Left ventricle myocardium inferior (tissue), 1 donor: ENCODE data around the gene IFT122. TPM values are rescaled to one million over a fixed set of nuclear protein-coding genes. Genes with fewer than 3 reads are reported as not detected.

ENCODE experiments used
- DNase-seq: peaks from one replicate; pipeline ENCODE4 v3.0.0-alpha.2; 2020
- H3K27ac ChIP-seq: fragments of 200-600 bp; replicated peaks from 2 replicates; pipeline ENCODE4 v1.8.0; 2021
- H3K27me3 ChIP-seq: fragments of 200-600 bp; 2 replicates; pipeline ENCODE4 v1.8.0; 2021; ENCODE audit warnings: low read depth
- H3K36me3 ChIP-seq: fragments of 200-600 bp; 2 replicates; pipeline ENCODE4 v1.8.0; 2021
- H3K4me1 ChIP-seq: fragments of 200-600 bp; 2 replicates; pipeline ENCODE4 v1.8.0; 2021
- H3K4me3 ChIP-seq: fragments of 200-600 bp; 2 replicates; pipeline ENCODE4 v1.8.0; 2021; ENCODE audit warnings: mild to moderate bottlenecking, moderate library complexity
- H3K9me3 ChIP-seq: fragments of 200-600 bp; replicated peaks from 2 replicates; pipeline ENCODE4 v1.8.0; 2021
- intact Hi-C: fragments of 100-400 bp; cut with micrococcal nuclease; formaldehyde crosslinking; loops from one replicate; pipeline ENCODE4 v1.11.0; 2022
- total RNA-seq: library from RNA; stranded (reverse); fragmentation: NEBNext Ultra II Directional; extraction: Animal tissue kit (Norgen Biotek cat#: 25700); gene quantifications from one replicate; pipeline ENCODE4 v1.2.1, GENCODE V29; 2021
- TF ChIP-seq, protein P1 (sequence below): fragments of 200-600 bp; IDR thresholded peaks from 2 replicates; pipeline ENCODE4 v1.8.0; 2021; ENCODE audit warnings: antibody characterized with exemption, mild to moderate bottlenecking, borderline replicate concordance
- donor health status: DM: no; HTN: yes; CAD: no; lungs with severe emphysema.

The IFT122 gene
- total RNA-seq, 1 donor from 2014 or later = 16.5 TPM

DNA sequence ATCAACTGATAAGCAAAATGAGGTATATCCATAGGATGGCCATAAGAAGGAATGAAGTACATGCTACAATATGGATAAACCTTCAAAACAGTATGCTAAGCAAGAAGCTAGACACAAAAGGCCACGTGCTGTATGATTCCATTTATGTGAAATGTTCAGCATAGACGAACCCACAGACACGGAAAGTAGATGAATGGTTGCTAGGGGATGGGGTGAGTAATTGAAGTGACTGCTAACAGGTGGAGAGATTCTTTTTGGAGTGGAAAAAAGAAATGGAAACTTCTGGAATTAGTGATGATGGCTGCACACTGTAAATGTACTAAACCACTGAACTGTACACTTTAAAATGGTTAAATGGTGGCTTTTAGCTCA lies 11.0 kb upstream of the IFT122 start:
- Histone ChIP-seq H3K4me3 (peak overlapping the region; percentile 75), H3K9me3 (no peaks in the 10 kb centered on the region), H3K27ac (peak overlapping the region; percentile 73), H3K36me3 (peaks cover 43% of the 10 kb centered on the region), H3K27me3 (no peaks in the 10 kb centered on the region), H3K4me1 (peaks cover 22% of the 10 kb centered on the region)
- intact Hi-C loops = no loop called here
- DNase-seq = no peak
- TF ChIP-seq, protein P1, sequence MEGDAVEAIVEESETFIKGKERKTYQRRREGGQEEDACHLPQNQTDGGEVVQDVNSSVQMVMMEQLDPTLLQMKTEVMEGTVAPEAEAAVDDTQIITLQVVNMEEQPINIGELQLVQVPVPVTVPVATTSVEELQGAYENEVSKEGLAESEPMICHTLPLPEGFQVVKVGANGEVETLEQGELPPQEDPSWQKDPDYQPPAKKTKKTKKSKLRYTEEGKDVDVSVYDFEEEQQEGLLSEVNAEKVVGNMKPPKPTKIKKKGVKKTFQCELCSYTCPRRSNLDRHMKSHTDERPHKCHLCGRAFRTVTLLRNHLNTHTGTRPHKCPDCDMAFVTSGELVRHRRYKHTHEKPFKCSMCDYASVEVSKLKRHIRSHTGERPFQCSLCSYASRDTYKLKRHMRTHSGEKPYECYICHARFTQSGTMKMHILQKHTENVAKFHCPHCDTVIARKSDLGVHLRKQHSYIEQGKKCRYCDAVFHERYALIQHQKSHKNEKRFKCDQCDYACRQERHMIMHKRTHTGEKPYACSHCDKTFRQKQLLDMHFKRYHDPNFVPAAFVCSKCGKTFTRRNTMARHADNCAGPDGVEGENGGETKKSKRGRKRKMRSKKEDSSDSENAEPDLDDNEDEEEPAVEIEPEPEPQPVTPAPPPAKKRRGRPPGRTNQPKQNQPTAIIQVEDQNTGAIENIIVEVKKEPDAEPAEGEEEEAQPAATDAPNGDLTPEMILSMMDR = no peak

- peaks cover 27% of the 10 kb centered on the region for H3K4me1 ChIP-seq
- H3K27me3 ChIP-seq = no peaks in the 10 kb centered on the region
- no peak overlapping the region for H3K4me3 ChIP-seq
- TF ChIP-seq, protein P1 = no peak
- peaks cover 48% of the 10 kb centered on the region for H3K36me3 ChIP-seq
- no peak overlapping the region for H3K27ac ChIP-seq
- DNase-seq = no peak
- intact Hi-C loops = no loop called here
- H3K9me3 ChIP-seq = no peaks in the 10 kb centered on the region
These were observed 10.4 kb upstream of the IFT122 start for GRCh38 chr3:129429602-129430001.

DNA sequence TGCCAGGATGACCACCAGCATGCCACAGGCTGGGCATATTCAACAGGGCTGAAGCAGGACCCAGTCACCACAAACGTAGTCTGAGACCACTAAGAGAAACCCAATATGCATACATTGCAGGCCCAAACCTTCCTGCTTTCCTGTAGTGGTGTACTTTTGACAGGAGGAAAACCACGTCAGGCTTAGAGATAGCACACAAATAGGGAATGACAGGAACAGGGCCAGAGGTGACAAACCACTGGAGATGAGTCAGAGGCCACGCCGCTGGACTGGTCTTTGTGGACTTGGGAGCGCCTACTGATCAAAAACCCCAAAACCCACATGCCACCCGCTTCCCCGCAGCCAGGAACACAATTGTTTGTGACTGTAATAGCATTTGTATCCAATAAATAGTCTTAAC lies 8.0 kb upstream of the IFT122 start:
- Histone ChIP-seq H3K9me3 (no peaks in the 10 kb centered on the region), H3K4me1 (peaks cover 50% of the 10 kb centered on the region), H3K4me3 (no peak overlapping the region), H3K36me3 (peaks cover 71% of the 10 kb centered on the region), H3K27ac (no peak overlapping the region), H3K27me3 (no peaks in the 10 kb centered on the region)
- intact Hi-C loops = no loop called here
- DNase-seq = no peak
- TF ChIP-seq, protein P1 = no peak

DNA sequence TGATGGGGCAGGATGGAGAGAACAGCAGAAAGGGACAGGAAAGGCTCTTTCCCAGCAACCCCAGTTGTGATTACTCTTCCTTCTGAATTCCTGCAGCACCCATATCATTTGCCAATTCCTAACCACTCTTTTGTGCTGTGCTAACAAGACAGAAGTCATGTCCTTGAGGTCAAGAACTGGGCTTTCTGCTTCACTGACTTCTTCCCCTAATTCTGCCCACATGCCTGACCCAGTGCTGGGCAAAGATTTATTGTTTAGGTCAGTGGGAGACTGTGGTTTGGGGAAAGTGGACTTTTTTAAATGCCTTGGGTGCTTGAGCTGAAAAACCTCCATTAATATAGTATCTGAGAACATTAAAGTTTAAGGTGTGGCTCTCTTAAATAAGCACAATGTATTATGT lies 7.4 kb upstream of the IFT122 start:
- peaks cover 78% of the 10 kb centered on the region for H3K36me3 ChIP-seq
- H3K27me3 ChIP-seq = no peaks in the 10 kb centered on the region
- intact Hi-C loops = no loop called here
- H3K4me3 ChIP-seq = no peak overlapping the region
- no peaks in the 10 kb centered on the region for H3K9me3 ChIP-seq
- TF ChIP-seq, protein P1 = no peak
- no peak for DNase-seq
- H3K27ac ChIP-seq = no peak overlapping the region
- H3K4me1 ChIP-seq = peaks cover 56% of the 10 kb centered on the region

GRCh38 chr3:129433565-129433964 lies 6.5 kb upstream of the IFT122 start:
- intact Hi-C loops = no loop called here
- Histone ChIP-seq H3K4me3 (no peak overlapping the region), H3K27me3 (no peaks in the 10 kb centered on the region), H3K9me3 (no peaks in the 10 kb centered on the region), H3K4me1 (peaks cover 57% of the 10 kb centered on the region), H3K27ac (no peak overlapping the region), H3K36me3 (peaks cover 82% of the 10 kb centered on the region)
- TF ChIP-seq, protein P1 = no peak
- DNase-seq = no peak

GRCh38 chr3:129434140-129434539 lies 5.9 kb upstream of the IFT122 start:
- H3K9me3 ChIP-seq = no peaks in the 10 kb centered on the region
- no peak for DNase-seq
- no peak overlapping the region for H3K4me3 ChIP-seq
- TF ChIP-seq, protein P1 = no peak
- intact Hi-C loops = no loop called here
- H3K36me3 ChIP-seq = peaks cover 82% of the 10 kb centered on the region
- H3K27ac ChIP-seq = no peak overlapping the region
- no peaks in the 10 kb centered on the region for H3K27me3 ChIP-seq
- peaks cover 58% of the 10 kb centered on the region for H3K4me1 ChIP-seq
